DMS53 treated with DMSO at 0.1 percent for 48 hours (cell line): ENCODE measurements around the gene CT47A1.
"Not testable (repeated sequence)": the region's sequence is repeated elsewhere in the genome, so short reads cannot be mapped to it uniquely, and the experiment has no call there.

Source experiments
- DNase-seq: peaks from one replicate; lab custom pipeline; 2025; ENCODE audit not compliant: unreplicated experiment; lab: John Stamatoyannopoulos, UW

CT47A1 gene

DNA sequence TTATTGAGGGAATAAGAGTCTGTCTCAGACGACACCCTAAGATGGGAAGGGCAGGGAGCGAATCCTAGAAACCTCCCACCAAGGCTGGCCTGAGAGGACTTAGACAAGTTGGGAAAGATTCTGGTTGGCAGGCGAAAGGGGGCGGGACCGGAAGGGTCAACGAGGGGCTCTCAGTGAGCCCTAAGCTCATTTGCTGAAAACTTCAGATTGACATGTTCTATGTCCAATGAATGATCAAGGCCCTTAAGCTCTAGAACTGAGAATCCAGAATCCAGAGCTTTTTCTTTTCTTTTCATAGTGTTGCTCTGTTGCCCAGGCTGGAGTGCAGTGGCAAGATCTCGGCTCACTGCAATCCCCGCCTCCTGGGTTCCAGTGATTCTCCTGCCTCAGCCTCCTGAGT is at the start of gene CT47A1:
CT47A1 (minus strand) TSS at position 101 of the 400 bp plus-strand sequence. CDS start 231 bp downstream, outside the sequence.
- DNase-seq, result not testable (repeated sequence)

GRCh38 chrX:121032531-121032930 is 47.0 kb upstream of the CT47A1 start:
- no peak for DNase-seq

DNA sequence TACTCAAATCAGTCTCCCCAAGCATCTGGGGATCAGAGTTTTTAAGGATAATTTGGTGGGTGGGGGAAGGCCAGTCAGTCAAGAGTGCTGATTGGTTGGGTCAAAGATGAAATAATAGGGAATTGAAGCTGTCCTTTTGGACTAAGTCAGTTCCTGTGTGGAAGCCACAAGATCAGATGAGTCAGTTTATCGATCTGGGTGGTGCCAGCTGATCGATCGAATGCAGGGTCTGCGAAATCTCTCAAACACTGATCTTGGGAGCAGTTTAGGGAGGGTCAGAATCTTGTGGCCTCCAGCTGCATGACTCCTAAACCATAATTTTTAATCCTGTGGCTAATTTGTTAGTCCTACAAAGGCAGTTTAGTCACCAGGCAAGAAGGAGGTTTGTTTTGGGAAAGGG is 44.5 kb upstream of the CT47A1 start:
- no peak for DNase-seq

GRCh38 chrX:121028419-121028818 is 42.9 kb upstream of the CT47A1 start:
- DNase-seq, result no peak

- no peak for DNase-seq
Observed at GRCh38 chrX:121014826-121015225, 29.3 kb upstream of the CT47A1 start.

DNA sequence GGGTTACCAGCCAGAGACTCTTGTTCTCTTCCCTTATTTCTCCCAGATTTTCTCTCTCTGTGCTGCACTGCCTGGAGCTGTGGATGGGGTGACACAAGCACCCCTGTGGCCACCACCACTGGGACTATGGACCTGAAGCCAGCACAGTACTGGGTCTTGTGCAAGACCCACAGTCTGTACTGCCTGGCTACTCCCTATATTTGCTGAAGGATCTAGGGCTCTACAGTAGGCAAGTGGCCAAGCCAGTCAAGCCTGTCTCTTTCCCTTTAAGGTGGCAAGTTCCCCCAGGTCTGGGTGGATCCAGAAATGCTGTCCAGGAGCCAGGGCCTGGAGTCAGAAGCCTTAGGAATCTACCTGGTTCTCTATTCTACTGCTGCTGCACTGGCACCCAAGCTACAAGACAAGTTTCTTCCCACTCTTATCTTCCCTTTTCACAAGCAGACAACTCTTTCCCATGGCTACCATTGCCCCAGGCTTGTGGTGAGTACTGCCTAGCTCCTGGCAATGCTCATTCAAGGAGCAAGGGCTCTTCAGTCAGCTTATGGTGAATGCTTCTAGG is 28.4 kb upstream of the CT47A1 start:
- no peak for DNase-seq

- DNase-seq, result no peak
Observed at GRCh38 chrX:121011254-121011653, 25.7 kb upstream of the CT47A1 start.

- DNase-seq, result no peak
Observed at GRCh38 chrX:121010218-121010617, 24.7 kb upstream of the CT47A1 start.

- DNase-seq, result no peak
Observed at GRCh38 chrX:121009764-121010163, 24.2 kb upstream of the CT47A1 start.

- DNase-seq, result no peak
Observed at GRCh38 chrX:121008920-121009319, 23.4 kb upstream of the CT47A1 start.

DNA sequence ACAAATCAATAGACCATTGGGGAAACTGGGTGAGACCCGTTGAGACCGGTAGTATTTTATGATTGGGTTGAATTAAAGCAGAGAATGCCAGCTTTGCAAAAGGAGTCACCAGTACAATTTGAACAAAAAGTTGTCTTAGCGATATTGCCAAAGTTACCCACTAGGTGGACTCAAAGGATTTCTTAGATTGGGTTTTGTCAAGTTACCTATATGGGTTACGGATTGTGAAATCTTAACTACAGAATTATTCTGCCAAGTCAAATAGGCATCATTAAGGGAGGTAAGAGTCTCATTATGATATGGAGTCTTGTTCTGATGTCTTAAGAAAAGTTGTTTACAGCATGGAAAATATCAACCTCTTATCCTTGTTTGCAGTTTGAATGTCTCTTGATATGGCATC is 15.0 kb upstream of the CT47A1 start:
- no peak for DNase-seq

- DNase-seq, result no peak
Observed at GRCh38 chrX:120999413-120999812, 13.9 kb upstream of the CT47A1 start.

DNA sequence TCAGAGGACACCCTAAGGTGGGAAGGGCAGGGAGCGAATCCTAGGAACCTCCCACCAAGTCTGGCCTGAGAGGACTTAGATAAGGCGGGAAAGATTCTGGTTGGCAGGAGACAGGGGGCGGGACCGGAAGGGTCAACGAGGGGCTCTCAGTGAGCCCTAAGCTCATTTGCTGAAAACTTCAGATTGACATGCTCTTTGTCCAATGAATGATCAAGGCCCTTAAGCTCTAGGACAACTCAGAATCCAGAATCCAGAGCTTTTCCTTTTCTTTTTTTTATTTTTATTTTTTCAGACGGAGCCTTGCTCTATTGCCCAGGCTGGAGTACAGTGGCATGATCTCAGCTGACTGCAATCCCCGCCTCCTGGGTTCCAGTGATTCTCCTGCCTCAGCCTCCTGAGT is 29.1 kb downstream of the CT47A1 start, which contains the start of gene CT47A7:
CT47A7 (minus strand) TSS at position 101 of the 400 bp plus-strand sequence. CDS start 255 bp downstream, outside the sequence.
- not testable (repeated sequence) for DNase-seq
